Tibial nerve (tissue), 4 donors: ENCODE measurements around the gene SNAPIN. TPM values are rescaled to one million over a fixed set of nuclear protein-coding genes. Genes with fewer than 3 reads are reported as not detected.

Source experiments
- DNase-seq, 2 donors: peaks; one replicate each; pipeline ENCODE4 v3.0.0-alpha.2; 2019; ENCODE audit warnings: low spot score in 2 of 2
- H3K27ac ChIP-seq, 4 donors: fragments of 200-600 bp; sonication (generic) in 3 of 4; one replicate each; pipeline ENCODE4 v1.5.1; 2017 to 2019; ENCODE audit warnings: mild to moderate bottlenecking in 1 of 4
- H3K27me3 ChIP-seq, 2 donors: fragments of 200-600 bp; sonication (generic) in 1 of 2; one replicate each; pipeline versions ENCODE4 v1.5.1 to v1.6.0; 2017 to 2019
- H3K36me3 ChIP-seq, 3 donors: fragments of 200-600 bp; sonication (generic); one replicate each; pipeline ENCODE4 v1.5.1; 2018 to 2019
- H3K4me1 ChIP-seq, 4 donors: fragments of 200-600 bp; sonication (generic) in 3 of 4; one replicate each; pipeline ENCODE4 v1.5.1; 2017 to 2019
- H3K4me3 ChIP-seq, 4 donors: fragments of 200-600 bp; sonication (generic) in 3 of 4; one replicate each; pipeline ENCODE4 v1.5.1; 2017 to 2019; ENCODE audit warnings: mild to moderate bottlenecking in 1 of 4, moderate library complexity in 1 of 4
- H3K9me3 ChIP-seq, 4 donors: fragments of 200-600 bp; sonication (generic) in 3 of 4; one replicate each; pipeline ENCODE4 v1.5.1; 2017 to 2019
- CTCF ChIP-seq, 5 experiments: fragments of 200-600 bp in 3 of 5; fragments of 450-650 bp in 2 of 5; sonication (generic) in 3 of 5; IDR thresholded peaks; one replicate each; pipeline ENCODE4 v1.5.1; 2016 to 2019; ENCODE audit warnings: antibody characterized with exemption in 5 of 5, mild to moderate bottlenecking in 3 of 5, moderate library complexity in 2 of 5
- EP300 ChIP-seq, 2 donors: sonication (generic); formaldehyde crosslinking; IDR thresholded peaks; one replicate each; pipeline ENCODE4 v1.6.1; 2017; ENCODE audit warnings: antibody characterized with exemption in 2 of 2, mild to moderate bottlenecking in 1 of 2
- POLR2A ChIP-seq, 2 donors: fragments of 450-650 bp; IDR thresholded peaks; one replicate each; pipeline ENCODE4 v1.6.1; 2017; ENCODE audit warnings: antibody characterized with exemption in 2 of 2, mild to moderate bottlenecking in 2 of 2, moderate library complexity in 2 of 2
- WGBS, 2 donors: methylation state at CpG; one replicate each; pipeline ENCODE4 v1.1.5; 2018; 5-methylcytosine and 5-hydroxymethylcytosine counted together
- total RNA-seq, 4 donors: library from RNA; depleted of rRNA; stranded (reverse); fragments of >200 nt; gene quantifications; one replicate each; pipeline ENCODE4 v1.1.0, GENCODE V29; 2016

Gene SNAPIN
- total RNA-seq, 4 donors from 2014 or later: 34.1 to 59.9 (median 43.7) TPM

GRCh38 chr1:153643100-153643499 lies 15.4 kb upstream of the SNAPIN start:
- 87% methylated on average over 11 of the region's 11 CpGs for WGBS, 2 donors
- no peak for TF ChIP-seq POLR2A (IDR thresholded peaks at IDR 0.05)
- no peak for TF ChIP-seq CTCF (IDR thresholded peaks at IDR 0.05)
- no peak for TF ChIP-seq EP300 (IDR thresholded peaks at IDR 0.05)
- Histone ChIP-seq H3K9me3 (no peaks in the 10 kb centered on the region), H3K27ac (peak overlapping the region in 1 of 4 donors; percentile 32), H3K27me3 (no peaks in the 10 kb centered on the region), H3K36me3 (peaks cover 0 to 89% (median 23%) of the 10 kb centered on the region in 3 donors), H3K4me1 (peaks cover 0 to 57% (median 2%) of the 10 kb centered on the region in 4 donors), H3K4me3 (no peak overlapping the region)
- DNase-seq: no peak

GRCh38 chr1:153643816-153644215 lies 14.7 kb upstream of the SNAPIN start:
- Histone ChIP-seq H3K27me3 (no peaks in the 10 kb centered on the region), H3K4me1 (peaks cover 0 to 58% (median 2%) of the 10 kb centered on the region in 4 donors), H3K9me3 (no peaks in the 10 kb centered on the region), H3K4me3 (no peak overlapping the region), H3K27ac (peak overlapping the region in 2 of 4 donors; percentile 32 to 59), H3K36me3 (peaks cover 0 to 81% (median 20%) of the 10 kb centered on the region in 3 donors)
- DNase-seq: no peak
- no peak for TF ChIP-seq EP300 (IDR thresholded peaks at IDR 0.05)
- no peak for TF ChIP-seq CTCF (IDR thresholded peaks at IDR 0.05)

GRCh38 chr1:153646672-153647345 lies 11.7 kb upstream of the SNAPIN start:
- Histone ChIP-seq H3K9me3 (no peaks in the 10 kb centered on the region), H3K4me1 (peaks cover 0 to 46% (median 2%) of the 10 kb centered on the region in 4 donors), H3K27ac (peak overlapping the region in 2 of 4 donors; percentile 26 to 29), H3K4me3 (no peak overlapping the region), H3K36me3 (peaks cover 0 to 51% (median 9%) of the 10 kb centered on the region in 3 donors), H3K27me3 (no peaks in the 10 kb centered on the region)
- DNase-seq: no peak
- WGBS, 2 donors: 72 to 85% methylated on average over 5 of the region's 5 CpGs
- no peak for TF ChIP-seq POLR2A (IDR thresholded peaks at IDR 0.05)
- no peak for TF ChIP-seq CTCF (IDR thresholded peaks at IDR 0.05)
- peak in 1 of 2 donors; percentile 11 for TF ChIP-seq EP300 (IDR thresholded peaks at IDR 0.05)

- DNase-seq: no peak
- peaks cover 0 to 41% (median 2%) of the 10 kb centered on the region in 4 donors for H3K4me1 ChIP-seq
- no peaks in the 10 kb centered on the region for H3K27me3 ChIP-seq
- H3K36me3 ChIP-seq: peaks cover 0 to 46% (median 4%) of the 10 kb centered on the region in 3 donors
- peak overlapping the region in 2 of 4 donors; percentile 25 to 61 for H3K27ac ChIP-seq
- no peak overlapping the region for H3K4me3 ChIP-seq
- H3K9me3 ChIP-seq: no peaks in the 10 kb centered on the region
- TF ChIP-seq POLR2A (IDR thresholded peaks at IDR 0.05) (no peak), CTCF (IDR thresholded peaks at IDR 0.05) (no peak), EP300 (IDR thresholded peaks at IDR 0.05) (no peak)
- 24 to 45% methylated on average over 2 of the region's 2 CpGs for WGBS, 2 donors
Measured at GRCh38 chr1:153647346-153647714, 11.2 kb upstream of the SNAPIN start.

- no peak for DNase-seq
- TF ChIP-seq EP300 (IDR thresholded peaks at IDR 0.05) (no peak), POLR2A (IDR thresholded peaks at IDR 0.05) (no peak), CTCF (IDR thresholded peaks at IDR 0.05) (no peak)
- Histone ChIP-seq H3K27ac (peak overlapping the region in 3 of 4 donors; percentile 20 to 61 (median 22)), H3K4me1 (peaks cover 0 to 39% (median 2%) of the 10 kb centered on the region in 4 donors), H3K36me3 (peaks cover 0 to 38% (median 0%) of the 10 kb centered on the region in 3 donors), H3K9me3 (no peaks in the 10 kb centered on the region), H3K27me3 (no peaks in the 10 kb centered on the region), H3K4me3 (no peak overlapping the region)
- whole genome bisulfite sequencing, 2 donors: 80 to 84% methylated on average over 10 of the region's 10 CpGs
Measured at GRCh38 chr1:153648000-153648643, 10.4 kb upstream of the SNAPIN start.
